DMS114 treated with DMSO at 0.1 percent for 48 hours (cell line): ENCODE measurements around the gene NKAPL.
A peak's percentile ranks its signal among the peaks of the same experiment; 100 is the strongest.

Source experiments
- DNase-seq: peaks from one replicate; lab custom pipeline; 2025; ENCODE audit not compliant: unreplicated experiment; lab: John Stamatoyannopoulos, UW

The NKAPL gene

GRCh38 chr6:28245206-28245941 is 13.7 kb upstream of the NKAPL start:
- DNase-seq = no peak

- DNase-seq = no peak
These were observed 10.2 kb upstream of the NKAPL start for GRCh38 chr6:28248916-28249315.

GRCh38 chr6:28250747-28251146 is 8.3 kb upstream of the NKAPL start:
- DNase-seq = no peak

GRCh38 chr6:28251661-28252008 is 7.5 kb upstream of the NKAPL start:
- DNase-seq = no peak

GRCh38 chr6:28252009-28252975 is 6.8 kb upstream of the NKAPL start, which contains the start of gene ZKSCAN4:
ZKSCAN4 (minus strand) TSS chr6:28252269; CDS start chr6:28251980, 289 bp downstream.
- DNase-seq = peak; percentile 91

GRCh38 chr6:28254121-28254519 is 5.0 kb upstream of the NKAPL start:
- DNase-seq = no peak

GRCh38 chr6:28257042-28257441 is 2.1 kb upstream of the NKAPL start:
- DNase-seq = no peak

GRCh38 chr6:28263922-28264321 is 4.8 kb downstream of the NKAPL start:
- no peak for DNase-seq

- DNase-seq = no peak
These were observed 5.8 kb downstream of the NKAPL start for GRCh38 chr6:28264834-28265401.

- no peak for DNase-seq
These were observed 7.5 kb downstream of the NKAPL start for GRCh38 chr6:28266563-28266961.

GRCh38 chr6:28266962-28267694 is 8.0 kb downstream of the NKAPL start, which contains the start of gene ZSCAN26:
ZSCAN26 (plus strand) TSS chr6:28267143; CDS start chr6:28271920, 4,777 bp downstream.
- peak; percentile 92 for DNase-seq

GRCh38 chr6:28267695-28268059 is 8.6 kb downstream of the NKAPL start:
- no peak for DNase-seq

GRCh38 chr6:28269492-28269891 is 10.4 kb downstream of the NKAPL start:
- no peak for DNase-seq

- DNase-seq = no peak
These were observed 15.8 kb downstream of the NKAPL start for GRCh38 chr6:28274888-28275287.

GRCh38 chr6:28277746-28278145 is 18.6 kb downstream of the NKAPL start:
- no peak for DNase-seq

GRCh38 chr6:28280595-28281287 is 21.6 kb downstream of the NKAPL start:
- DNase-seq = no peak

- DNase-seq = peak; percentile 61
These were observed 22.4 kb downstream of the NKAPL start, which contains the start of gene PGBD1 for GRCh38 chr6:28281288-28282064. PGBD1 (plus strand) TSS chr6:28281572; CDS start chr6:28283814, 2,242 bp downstream.

GRCh38 chr6:28282926-28283325 is 23.8 kb downstream of the NKAPL start:
- no peak for DNase-seq

- DNase-seq = no peak
These were observed 32.5 kb downstream of the NKAPL start for GRCh38 chr6:28291573-28291972.
